Neural cell (in vitro differentiated cells): ENCODE measurements around the gene SPAM1. TPM values are rescaled to one million over a fixed set of nuclear protein-coding genes. Genes with fewer than 3 reads are reported as not detected.

Experiments
- H2AFZ ChIP-seq: fragments of 200-600, 300-800 bp; sonication (generic), shearing (Covaris generic); 2 replicates; pipeline ENCODE4 v1.6.0; 2014; ENCODE audit warnings: low read depth, mild to moderate bottlenecking, antibody characterized with exemption, low read length, moderate library complexity
- H3F3A ChIP-seq: fragments of 200-600 bp; shearing (Covaris generic); 2 replicates; pipeline ENCODE4 v1.6.1; 2016; ENCODE audit warnings: mild to moderate bottlenecking, moderate library complexity, mixed read lengths, antibody characterized with exemption, low read length; ENCODE audit not compliant: insufficient read depth, poor library complexity, severe bottlenecking
- H3K27ac ChIP-seq: fragments of 200-600, 300-800 bp; sonication (generic), shearing (Covaris generic); 2 replicates; pipeline ENCODE4 v1.5.1; 2014; ENCODE audit warnings: mild to moderate bottlenecking, low read length, moderate library complexity
- H3K27me3 ChIP-seq: fragments of 300-800, 200-600 bp; sonication (generic), shearing (Covaris generic); 2 replicates; pipeline ENCODE4 v1.6.0; 2014; ENCODE audit warnings: mild to moderate bottlenecking, low read depth, low read length, moderate library complexity; ENCODE audit not compliant: insufficient read depth
- H3K36me3 ChIP-seq: fragments of 300-800, 200-600 bp; sonication (generic), shearing (Covaris generic); 2 replicates; pipeline ENCODE4 v1.5.1; 2014; ENCODE audit warnings: mild to moderate bottlenecking, antibody characterized with exemption, low read length, moderate library complexity; ENCODE audit not compliant: insufficient read depth
- H3K4me2 ChIP-seq: fragments of 300-800, 200-600 bp; sonication (generic), shearing (Covaris generic); 2 replicates; pipeline ENCODE4 v1.6.0; 2014; ENCODE audit warnings: mild to moderate bottlenecking, low read length
- H3K4me3 ChIP-seq: fragments of 300-800, 200-600 bp; sonication (generic), shearing (Covaris generic); 2 replicates; pipeline ENCODE4 v1.5.1; 2014; ENCODE audit warnings: mild to moderate bottlenecking, low read length, moderate library complexity
- H3K79me2 ChIP-seq: fragments of 200-600 bp; shearing (Covaris generic); replicated peaks from 2 replicates; pipeline ENCODE4 v1.6.0; 2014; ENCODE audit warnings: mild to moderate bottlenecking, low read length, moderate library complexity; ENCODE audit not compliant: insufficient read depth
- H3K9ac ChIP-seq: fragments of 300-800, 200-600 bp; sonication (generic), shearing (Covaris generic); 2 replicates; pipeline ENCODE4 v1.6.1; 2016; ENCODE audit warnings: mild to moderate bottlenecking, low read length, mixed read lengths
- H3K9me2 ChIP-seq: fragments of 200-600 bp; shearing (Covaris generic); 2 replicates; pipeline ENCODE4 v1.6.1; 2016; ENCODE audit warnings: mild to moderate bottlenecking, low read length, mixed read lengths; ENCODE audit not compliant: insufficient read depth
- H3K9me3 ChIP-seq: fragments of 200-600, 300-800 bp; sonication (generic), shearing (Covaris generic); 2 replicates; pipeline ENCODE4 v1.6.1; 2016; ENCODE audit warnings: mild to moderate bottlenecking, mixed run types, low read length, moderate library complexity, mixed read lengths
- H4K20me1 ChIP-seq: fragments of 200-600 bp; shearing (Covaris generic); 2 replicates; pipeline ENCODE4 v1.6.1; 2016; ENCODE audit warnings: mild to moderate bottlenecking, mixed run types; ENCODE audit not compliant: insufficient read depth
- CTCF ChIP-seq: fragments of 450-650 bp; IDR thresholded peaks from 2 replicates; pipeline ENCODE4 v1.5.1; 2014; ENCODE audit warnings: antibody characterized with exemption, mild to moderate bottlenecking, moderate library complexity; ENCODE audit not compliant: poor library complexity, severe bottlenecking
- EP300 ChIP-seq: fragments of 450-650 bp; conservative IDR thresholded peaks from 2 replicates; pipeline ENCODE4 v1.6.1; 2014; ENCODE audit warnings: antibody characterized with exemption, mild to moderate bottlenecking, moderate library complexity; ENCODE audit not compliant: poor library complexity, severe bottlenecking
- EZH2 ChIP-seq: fragments of 200-600, 300-800 bp; shearing (Covaris generic), sonication (generic); IDR thresholded peaks from 2 replicates; pipeline ENCODE4 v1.6.1; 2014; ENCODE audit warnings: antibody characterized with exemption, low read length, borderline replicate concordance, mild to moderate bottlenecking; ENCODE audit not compliant: insufficient read depth, poor library complexity, severe bottlenecking
- MXI1 ChIP-seq: fragments of 450-650 bp; conservative IDR thresholded peaks from 2 replicates; pipeline ENCODE4 v1.6.1; 2014; ENCODE audit warnings: antibody characterized with exemption, mild to moderate bottlenecking; ENCODE audit not compliant: poor library complexity, severe bottlenecking
- POLR2AphosphoS5 ChIP-seq: IDR thresholded peaks from 2 replicates; pipeline ENCODE4 v1.6.1; 2012
- RAD21 ChIP-seq: fragments of 450-650 bp; conservative IDR thresholded peaks from 2 replicates; pipeline ENCODE4 v1.6.1; 2014; ENCODE audit warnings: antibody characterized with exemption, mild to moderate bottlenecking, moderate library complexity
- REST ChIP-seq: IDR thresholded peaks from 2 replicates; pipeline ENCODE4 v1.6.1; 2012; ENCODE audit warnings: borderline replicate concordance
- SMC3 ChIP-seq: fragments of 450-650 bp; conservative IDR thresholded peaks from 2 replicates; pipeline ENCODE4 v1.6.1; 2014; ENCODE audit warnings: antibody characterized with exemption, mild to moderate bottlenecking, moderate library complexity; ENCODE audit not compliant: poor library complexity
- TAF1 ChIP-seq: IDR thresholded peaks from 2 replicates; pipeline ENCODE4 v1.6.1; 2012; ENCODE audit warnings: low read depth
- polyA plus RNA-seq: library from polyadenylated mRNA; depleted of rRNA; stranded (reverse); fragments of >200 nt; gene quantifications from 2 replicates; pipeline ENCODE4 v1.2.3, GENCODE V29; 2014

SPAM1 gene
- polyA plus RNA-seq, 1 donor from 2014 or later, result not detected

GRCh38 chr7:123929107-123929506 is 4.1 kb downstream of the SPAM1 start:
- TF ChIP-seq EZH2 (no peak), CTCF (no peak), SMC3 (no peak), EP300 (no peak), RAD21 (no peak), MXI1 (no peak), POLR2AphosphoS5 (no peak), TAF1 (no peak), REST (no peak)
- Histone ChIP-seq H3K4me2 (no peak overlapping the region), H2AFZ (no peak overlapping the region), H4K20me1 (no peaks in the 10 kb centered on the region), H3F3A (no peaks in the 10 kb centered on the region), H3K79me2 (no peaks in the 10 kb centered on the region), H3K9me2 (no peaks in the 10 kb centered on the region), H3K27me3 (no peaks in the 10 kb centered on the region), H3K9ac (no peak overlapping the region), H3K4me3 (no peak overlapping the region), H3K27ac (no peak overlapping the region), H3K9me3 (no peaks in the 10 kb centered on the region), H3K36me3 (no peaks in the 10 kb centered on the region)

- Histone ChIP-seq H3K4me3 (no peak overlapping the region), H3K27ac (no peak overlapping the region), H4K20me1 (no peaks in the 10 kb centered on the region), H3K36me3 (no peaks in the 10 kb centered on the region), H3K79me2 (no peaks in the 10 kb centered on the region), H3K9ac (no peak overlapping the region), H3K9me3 (no peaks in the 10 kb centered on the region), H3K27me3 (no peaks in the 10 kb centered on the region), H2AFZ (no peak overlapping the region), H3F3A (no peaks in the 10 kb centered on the region), H3K9me2 (no peaks in the 10 kb centered on the region), H3K4me2 (no peak overlapping the region)
- no peak for TF ChIP-seq MXI1
- TF ChIP-seq EP300, result no peak
- no peak for TF ChIP-seq SMC3
- TF ChIP-seq REST, result no peak
- TF ChIP-seq CTCF, result no peak
- TF ChIP-seq POLR2AphosphoS5, result no peak
- TF ChIP-seq TAF1, result no peak
- no peak for TF ChIP-seq EZH2
- TF ChIP-seq RAD21, result no peak
Measured at GRCh38 chr7:123929655-123930054, 4.6 kb downstream of the SPAM1 start.
